GM18507 (cell line): ENCODE results near the gene MDM2.
A peak's percentile ranks its signal among the peaks of the same experiment; 100 is the strongest.
"Not testable (repeated sequence)": the region's sequence is repeated elsewhere in the genome, so short reads cannot be mapped to it uniquely, and the experiment has no call there.

Source experiments
- DNase-seq: peaks from one replicate; pipeline ENCODE4 v3.0.0; 2011; ENCODE audit warnings: low read depth; ENCODE audit not compliant: insufficient read length; ENCODE audit errors: extremely low spot score
- FAIRE-seq: peaks from 2 replicates; lab custom pipeline; 2011; peaks lifted over from hg19 to GRCh38; lab: Jason Lieb, UNC

MDM2 gene

DNA sequence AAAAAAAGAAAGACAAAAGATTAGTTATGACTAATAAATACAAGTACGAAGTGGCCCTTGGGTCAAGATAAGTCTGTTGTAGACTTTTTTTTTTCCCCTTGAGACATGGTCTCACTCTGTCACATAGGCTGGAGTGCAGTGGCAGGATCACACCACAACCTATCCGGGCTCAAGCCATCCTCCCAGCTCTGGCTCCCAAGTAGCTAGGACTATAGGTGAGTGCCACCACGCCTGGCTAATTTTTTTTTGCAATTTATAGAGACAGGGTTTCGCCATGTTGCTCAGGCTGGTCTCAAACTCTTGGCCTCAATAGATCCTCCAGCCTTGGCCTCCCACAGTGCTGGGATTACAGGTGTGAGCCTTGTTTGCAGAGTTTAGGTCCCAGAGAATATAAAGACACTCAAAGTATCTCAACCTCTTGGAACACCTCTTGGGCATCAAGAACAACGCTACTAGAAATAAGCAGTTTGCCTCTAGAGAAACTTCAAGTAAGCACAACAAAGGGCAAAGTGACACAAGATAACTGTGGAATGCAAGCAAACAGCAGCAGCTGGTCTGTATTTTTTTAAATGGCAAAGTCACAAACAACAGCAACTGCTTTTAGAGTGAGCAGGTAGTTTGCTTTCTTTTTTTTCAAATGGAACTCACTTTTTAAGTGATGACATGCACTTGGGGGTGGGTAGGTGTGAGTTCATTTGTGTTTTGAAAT, 3.9 kb upstream of the MDM2 start:
- FAIRE-seq (no peak), DNase-seq (no peak)

DNA sequence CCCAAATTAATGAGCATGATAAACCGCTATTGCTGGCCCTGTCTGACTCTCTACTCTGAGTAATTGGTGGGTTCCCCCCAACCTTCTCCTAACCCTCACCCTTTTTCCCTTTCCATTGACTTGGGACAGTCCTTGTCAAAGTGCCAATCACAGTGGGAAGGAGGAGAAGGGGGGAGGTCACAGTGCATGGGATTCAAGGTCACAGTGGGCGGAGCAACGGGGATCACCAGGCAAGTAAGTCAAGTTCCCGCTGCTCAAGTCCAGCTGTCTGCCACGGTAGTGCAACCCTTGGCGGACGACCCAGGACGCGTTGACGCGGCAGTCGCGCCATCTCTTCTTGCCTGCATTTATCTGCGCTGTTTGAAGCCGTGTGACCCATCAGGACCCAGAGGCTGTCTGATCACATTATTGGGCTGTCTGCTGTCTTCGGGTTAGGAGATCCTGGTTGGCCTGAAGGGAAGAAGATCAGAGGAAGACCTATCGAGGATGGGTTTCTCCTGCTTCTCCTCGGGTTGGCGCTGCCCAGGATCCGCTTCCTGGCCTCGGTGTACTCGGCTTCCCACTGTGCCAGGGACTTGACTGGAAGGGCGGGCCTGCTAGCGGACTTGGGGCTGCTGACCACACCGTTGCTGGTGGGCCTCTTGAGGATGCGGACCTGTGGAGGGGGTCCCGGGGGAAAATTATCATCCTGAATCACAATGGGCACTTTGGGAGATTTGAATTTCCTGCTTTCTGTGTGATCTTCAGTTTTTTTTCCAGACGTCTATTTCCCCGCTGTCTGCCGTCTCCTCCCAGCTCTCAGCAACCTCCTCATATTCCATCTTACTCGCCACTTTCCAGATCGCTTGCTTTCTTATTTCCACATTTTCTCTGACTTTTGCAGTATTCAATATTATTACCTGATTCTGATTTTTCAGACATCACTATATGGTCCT, 3.1 kb upstream of the MDM2 start:
- FAIRE-seq = no peak
- DNase-seq = no peak

DNA sequence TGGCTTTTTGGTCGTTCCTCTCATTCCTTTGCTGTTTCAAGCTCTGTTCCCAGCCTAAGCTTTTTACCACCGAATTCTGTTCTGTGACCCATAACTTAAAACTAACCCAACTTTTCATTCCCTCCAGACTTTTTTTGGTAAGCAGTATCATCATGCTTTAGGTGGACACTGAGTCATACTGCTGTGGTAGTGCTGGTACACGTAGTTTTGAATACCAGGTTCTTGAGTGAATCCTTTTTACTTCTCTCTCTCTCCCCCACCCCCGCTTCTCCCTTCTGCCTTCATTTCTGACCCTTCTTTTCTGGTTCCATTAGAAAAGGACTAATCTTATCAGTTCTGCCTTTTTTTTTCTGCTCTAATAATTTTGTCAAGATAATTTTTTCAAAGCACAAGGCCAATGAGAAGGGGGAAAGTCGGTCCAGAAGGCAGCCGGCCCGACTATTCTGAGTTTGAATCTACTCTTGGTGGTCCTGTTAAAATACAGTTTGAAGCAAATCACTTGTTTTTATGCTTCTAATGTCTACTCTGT, 2.3 kb upstream of the MDM2 start:
- DNase-seq (no peak), FAIRE-seq (no peak)

DNA sequence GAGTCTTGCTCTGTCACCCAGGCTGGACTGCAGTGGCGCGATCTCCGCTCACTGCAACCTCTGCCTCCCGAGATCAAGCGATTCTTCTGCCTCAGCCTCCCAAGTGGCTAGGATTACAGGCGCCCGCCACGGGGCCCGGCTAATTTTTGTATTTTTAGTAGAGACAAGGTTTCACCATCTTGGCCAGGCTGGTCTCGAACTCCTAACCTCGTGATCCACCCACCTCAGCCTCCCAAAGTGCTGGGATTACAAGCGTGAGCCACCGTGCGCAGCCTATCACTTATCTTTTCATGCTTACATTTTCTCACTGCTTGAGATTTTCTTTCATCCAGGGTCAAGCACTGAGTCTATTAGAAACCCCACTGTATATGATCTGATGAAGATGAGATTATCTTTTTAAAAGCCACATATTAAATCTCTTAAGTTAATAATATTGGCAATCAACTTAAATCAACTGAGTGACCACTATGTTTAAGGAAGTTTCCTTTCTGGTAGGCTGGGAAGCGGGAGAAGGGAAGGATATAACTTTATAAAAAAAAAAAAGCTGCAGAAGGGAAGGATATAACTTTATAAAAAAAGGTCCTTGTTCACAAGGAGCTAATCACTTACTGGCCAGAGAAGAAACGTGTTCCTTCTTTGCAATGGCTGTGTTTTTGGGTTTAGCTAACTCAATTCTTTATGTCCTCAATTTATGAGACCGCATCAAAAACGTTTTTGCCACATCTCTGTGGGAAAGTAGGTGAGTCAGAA, 1.3 kb upstream of the MDM2 start:
- FAIRE-seq = no peak

DNA sequence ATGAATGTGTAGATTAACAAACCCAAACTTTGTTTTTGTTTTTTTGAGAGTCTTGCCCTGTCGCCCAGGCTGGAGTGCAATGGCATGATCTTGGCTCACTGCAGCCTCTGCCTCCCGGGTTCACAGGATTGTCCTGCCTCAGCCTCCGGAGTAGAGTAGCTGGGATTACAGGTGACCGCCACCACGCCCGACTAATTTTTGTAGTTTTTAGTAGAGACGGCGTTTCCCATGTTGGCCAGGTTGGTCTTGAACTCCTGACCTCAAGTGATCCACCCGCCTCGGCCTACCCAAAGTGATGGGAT, 752 bp upstream of the MDM2 start:
- FAIRE-seq = not testable (repeated sequence)

More for the DNA sequence above, 1.3 kb upstream of the MDM2 start:
- no peak for DNase-seq

DNA sequence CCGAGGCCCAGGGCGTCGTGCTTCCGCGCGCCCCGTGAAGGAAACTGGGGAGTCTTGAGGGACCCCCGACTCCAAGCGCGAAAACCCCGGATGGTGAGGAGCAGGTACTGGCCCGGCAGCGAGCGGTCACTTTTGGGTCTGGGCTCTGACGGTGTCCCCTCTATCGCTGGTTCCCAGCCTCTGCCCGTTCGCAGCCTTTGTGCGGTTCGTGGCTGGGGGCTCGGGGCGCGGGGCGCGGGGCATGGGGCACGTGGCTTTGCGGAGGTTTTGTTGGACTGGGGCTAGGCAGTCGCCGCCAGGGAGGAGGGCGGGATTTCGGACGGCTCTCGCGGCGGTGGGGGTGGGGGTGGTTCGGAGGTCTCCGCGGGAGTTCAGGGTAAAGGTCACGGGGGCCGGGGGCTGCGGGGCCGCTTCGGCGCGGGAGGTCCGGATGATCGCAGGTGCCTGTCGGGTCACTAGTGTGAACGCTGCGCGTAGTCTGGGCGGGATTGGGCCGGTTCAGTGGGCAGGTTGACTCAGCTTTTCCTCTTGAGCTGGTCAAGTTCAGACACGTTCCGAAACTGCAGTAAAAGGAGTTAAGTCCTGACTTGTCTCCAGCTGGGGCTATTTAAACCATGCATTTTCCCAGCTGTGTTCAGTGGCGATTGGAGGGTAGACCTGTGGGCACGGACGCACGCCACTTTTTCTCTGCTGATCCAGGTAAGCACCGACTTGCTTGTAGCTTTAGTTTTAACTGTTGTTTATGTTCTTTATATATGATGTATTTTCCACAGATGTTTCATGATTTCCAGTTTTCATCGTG, 612 bp downstream of the MDM2 start:
- FAIRE-seq = peak; percentile 88

More for the DNA sequence above, 752 bp upstream of the MDM2 start:
- DNase-seq = not testable (repeated sequence)

DNA sequence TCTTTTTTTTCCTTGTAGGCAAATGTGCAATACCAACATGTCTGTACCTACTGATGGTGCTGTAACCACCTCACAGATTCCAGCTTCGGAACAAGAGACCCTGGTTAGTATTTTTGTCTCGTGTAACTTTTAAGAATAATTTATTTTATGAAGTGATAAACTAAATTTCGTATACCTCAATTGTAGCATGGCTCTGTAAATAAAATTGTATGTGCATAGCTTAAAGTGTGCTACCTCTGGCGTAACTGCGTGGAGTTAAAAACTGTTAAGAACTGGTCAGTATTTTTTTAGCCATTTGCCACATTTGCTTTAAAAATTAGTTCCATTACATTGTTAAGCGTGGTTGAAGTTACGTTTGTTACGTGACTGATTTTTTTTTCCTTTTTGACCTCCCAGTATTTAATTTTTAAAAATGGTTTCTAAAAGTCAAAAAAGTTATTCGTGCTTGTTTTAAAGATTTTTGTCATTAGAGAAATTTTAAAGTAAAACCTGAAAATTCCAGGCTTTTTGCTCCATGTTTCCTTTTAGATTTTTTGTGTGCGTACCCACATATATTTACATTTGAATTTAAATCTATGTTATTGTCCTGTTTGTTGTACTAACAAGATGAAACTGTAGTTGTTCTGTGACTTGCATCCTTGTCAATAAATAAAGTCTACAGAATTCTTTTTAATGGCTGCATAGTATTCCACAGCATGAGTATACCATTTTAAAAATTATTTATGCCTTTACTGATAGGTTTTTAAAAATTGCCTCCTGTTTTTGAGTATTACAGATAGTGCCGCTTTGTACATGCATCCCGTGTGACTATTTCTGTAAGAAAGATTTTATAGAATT, 1.4 kb downstream of the MDM2 start:
- FAIRE-seq (no peak), DNase-seq (no peak)

More for the DNA sequence above, 612 bp downstream of the MDM2 start:
- peak; percentile 56 for DNase-seq

DNA sequence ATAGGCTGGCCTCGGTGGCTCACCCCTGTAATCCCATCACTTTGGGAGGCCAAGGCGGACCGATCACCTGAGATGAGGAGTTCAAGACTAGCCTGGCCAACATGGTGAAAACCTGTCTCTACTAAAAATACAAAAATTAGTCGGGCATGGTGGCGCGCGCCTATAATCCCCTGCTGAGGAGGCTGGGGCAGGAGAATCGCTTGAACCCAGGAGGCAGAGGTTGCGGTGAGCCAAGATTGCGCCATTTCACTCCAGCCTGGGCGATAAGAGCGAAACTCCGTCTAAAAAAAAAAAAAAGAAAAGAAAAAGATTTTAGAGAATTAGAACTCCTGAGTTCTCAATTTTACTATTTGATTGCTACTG, 2.0 kb downstream of the MDM2 start:
- FAIRE-seq, DNase-seq: not testable (repeated sequence)

DNA sequence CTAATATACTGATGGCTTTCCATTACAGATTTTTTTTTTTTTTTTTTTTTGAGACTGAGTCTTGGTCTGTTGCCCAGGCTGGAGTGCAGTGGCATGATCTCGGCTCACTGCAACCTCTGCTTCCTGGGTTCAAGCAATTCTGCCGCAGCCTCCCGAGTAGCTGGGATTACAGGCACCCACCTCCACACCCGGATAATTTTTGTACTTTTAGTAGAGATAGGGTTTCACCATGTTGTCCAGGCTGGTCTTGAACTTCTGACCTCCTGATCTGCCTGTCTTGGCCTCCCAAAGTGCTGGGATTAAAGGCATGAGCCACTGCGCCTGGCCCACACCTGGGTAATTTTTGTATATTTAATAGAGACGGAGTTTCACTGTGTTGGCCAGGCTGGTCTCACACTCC, 3.6 kb downstream of the MDM2 start:
- not testable (repeated sequence) for FAIRE-seq, DNase-seq

DNA sequence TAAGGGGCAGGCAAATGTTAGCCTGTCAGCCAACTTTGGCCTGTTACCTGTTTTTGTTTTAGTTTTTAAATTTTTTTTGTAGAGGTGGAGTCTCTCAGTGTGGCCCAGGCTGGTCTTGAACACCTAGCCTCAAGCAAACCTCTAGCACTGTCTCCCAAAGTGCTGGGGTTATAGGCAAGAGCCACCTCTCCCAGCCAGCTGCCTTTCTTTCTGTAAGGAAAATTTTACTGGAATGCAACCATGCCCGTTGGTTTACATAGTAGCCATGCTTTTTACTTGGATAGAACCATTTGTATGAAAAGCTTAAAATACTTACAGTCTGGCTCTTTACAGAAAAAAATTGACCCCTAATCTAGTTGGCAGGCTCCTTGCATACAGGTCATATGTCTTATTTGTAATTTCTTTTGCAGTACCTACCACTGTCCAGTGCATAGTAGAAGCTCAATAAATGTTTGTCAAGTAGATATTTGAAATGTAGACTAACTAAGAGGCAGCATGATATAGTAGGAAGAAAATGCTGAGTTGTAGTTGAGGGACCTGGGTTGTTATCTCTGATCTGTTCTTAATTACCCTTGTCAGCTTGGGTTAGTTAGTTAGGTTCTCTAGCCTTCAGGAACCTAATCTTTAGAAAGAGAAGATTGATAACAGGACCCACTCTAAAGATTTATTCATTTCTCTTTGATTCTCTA, 4.7 kb downstream of the MDM2 start:
- FAIRE-seq = no peak
- no peak for DNase-seq

DNA sequence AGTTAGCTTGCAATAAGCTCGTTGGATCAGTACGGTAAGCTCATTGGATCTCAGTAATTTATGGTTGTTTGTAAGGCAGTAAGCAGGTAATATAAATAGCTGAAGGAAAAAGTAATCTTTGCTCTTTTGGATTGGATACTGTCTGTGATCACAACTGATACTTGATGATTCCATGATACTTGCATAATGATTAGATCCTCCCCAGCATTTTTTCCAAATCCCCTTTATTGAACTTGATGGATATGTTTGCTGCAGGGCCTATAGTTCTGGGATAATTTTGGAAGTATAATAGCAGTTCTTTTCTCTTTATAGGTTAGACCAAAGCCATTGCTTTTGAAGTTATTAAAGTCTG, 5.2 kb downstream of the MDM2 start:
- FAIRE-seq (no peak), DNase-seq (no peak)

DNA sequence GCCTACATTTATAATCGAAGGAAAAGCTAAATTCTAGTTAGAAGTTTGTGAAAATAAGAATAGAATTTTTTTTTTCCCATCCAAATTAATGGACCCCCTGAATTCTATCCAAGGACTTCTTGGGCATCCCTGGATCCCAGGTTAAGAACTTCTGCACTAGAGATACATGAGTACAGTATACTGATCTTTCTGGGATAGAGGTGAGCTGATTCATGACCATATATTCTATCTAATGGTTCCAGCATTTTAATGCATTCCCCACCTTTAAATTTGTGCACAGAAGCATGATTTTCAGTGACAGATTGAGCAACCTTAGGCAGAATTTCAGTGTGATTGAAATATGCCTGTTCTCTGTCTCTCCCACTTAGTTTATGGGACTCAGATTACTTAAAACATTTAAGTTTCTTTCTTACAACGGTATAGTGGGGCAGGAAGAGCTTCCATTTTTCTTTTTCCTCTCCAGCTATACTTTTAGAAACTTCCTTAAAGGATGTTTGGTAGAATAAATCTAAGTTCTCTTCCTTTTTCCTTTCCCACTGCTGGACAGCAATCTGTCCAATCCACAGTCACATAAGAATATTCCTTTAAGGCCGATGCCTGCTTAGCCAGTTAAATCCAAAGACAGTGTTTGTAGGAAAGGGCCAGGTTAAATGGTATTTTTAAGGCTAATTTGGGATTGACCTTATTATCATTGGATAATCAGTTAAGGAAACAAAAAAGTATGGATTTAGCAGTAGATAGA, 6.7 kb downstream of the MDM2 start:
- no peak for DNase-seq
- FAIRE-seq = no peak

DNA sequence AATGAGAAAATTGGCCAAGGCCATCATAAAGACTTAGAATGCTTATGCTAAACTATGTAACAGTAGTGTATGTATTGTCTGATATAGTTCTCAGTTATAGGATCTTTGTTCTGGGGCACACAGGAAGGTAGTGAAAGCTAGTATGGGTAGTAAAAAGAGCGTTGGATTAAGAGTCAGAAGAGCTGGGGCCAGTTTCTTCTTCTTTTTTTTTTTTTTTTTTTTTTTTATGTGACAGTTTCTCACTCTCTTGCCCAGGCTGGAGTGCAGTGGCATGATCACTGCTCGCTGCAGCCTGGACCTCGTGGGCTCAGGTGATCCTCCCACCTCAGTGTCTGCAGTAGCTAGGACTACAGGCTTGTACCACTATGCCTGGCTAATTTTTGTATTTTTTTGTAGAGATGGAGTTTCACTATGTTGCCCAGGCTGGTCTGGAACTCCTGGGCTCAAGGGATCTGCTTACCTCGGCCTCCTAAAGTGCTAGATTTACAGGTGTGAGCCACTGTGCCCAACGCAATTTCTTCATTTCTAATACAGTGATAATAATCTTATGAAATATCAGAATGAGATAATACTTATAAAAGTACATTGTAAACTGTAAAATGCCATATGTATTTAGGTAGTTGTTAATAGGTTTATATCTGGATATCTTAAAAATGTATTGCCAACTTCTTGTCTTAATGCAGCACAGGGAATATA, 7.4 kb downstream of the MDM2 start:
- DNase-seq = no peak
- FAIRE-seq = no peak

DNA sequence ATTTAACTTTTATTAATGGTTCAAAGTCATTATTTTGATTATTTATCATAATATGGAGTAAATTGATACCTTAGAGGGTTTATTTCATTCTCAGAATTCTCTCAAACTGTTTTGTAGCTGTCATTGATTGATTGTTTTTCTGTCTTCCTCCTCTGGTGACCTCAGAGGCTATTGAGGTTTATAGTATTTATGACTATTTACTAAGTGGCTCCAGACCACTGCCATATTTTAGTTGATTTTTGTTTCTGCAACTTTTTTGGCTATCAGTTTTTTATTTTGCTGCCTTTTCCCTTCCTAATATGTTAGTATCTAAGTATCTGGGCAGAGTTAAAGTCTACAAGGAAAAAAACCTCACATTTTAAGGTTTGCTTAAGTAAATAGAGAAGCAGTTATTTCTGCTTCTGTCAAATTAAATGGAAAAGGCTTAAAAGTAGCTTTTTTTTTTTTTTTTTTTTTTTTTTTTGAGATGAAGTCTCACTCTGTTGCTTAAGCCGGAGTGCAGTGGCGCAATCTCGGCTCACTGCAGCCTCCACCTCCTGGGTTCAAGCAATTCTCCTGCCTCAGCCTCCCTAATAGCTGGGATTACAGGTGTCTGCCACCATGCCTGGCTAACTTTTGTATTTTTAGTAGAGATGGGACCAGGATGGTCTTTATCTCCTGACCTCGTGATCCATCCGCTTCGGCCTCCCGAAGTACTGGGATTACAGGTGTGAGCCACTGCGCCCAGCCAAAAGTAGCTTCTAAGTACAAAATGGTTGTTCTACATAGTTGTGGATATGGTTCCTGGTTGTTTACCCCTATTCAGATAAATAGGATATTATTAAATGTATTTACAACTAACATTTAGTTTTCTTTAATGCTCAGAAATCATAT, 8.2 kb downstream of the MDM2 start:
- no peak for FAIRE-seq

DNA sequence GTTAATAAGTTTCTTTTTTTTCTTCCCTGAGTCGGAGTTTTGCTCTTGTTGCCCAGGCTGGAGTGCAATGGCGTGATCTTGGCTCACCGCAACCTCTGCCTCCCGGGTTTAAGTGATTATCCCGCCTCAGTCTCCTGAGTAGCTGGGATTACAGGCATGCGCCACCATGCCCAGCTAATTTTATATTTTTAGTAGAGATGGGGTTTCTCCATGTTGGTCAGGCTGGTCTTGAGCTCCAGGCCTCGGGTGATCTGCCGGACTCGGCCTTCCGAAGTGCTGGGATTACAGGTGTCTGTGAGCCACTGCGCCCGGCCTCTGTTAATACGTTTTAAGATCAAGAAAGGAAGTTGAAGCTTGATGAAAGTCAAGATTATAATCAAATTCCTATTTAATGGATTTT, 11.5 kb downstream of the MDM2 start:
- not testable (repeated sequence) for DNase-seq, FAIRE-seq

More for the DNA sequence above, 8.2 kb downstream of the MDM2 start:
- DNase-seq = no peak
